OCI-LY1 (cell line): Measurements from ENCODE around the gene TNFRSF14.

Source experiments
- EZH2 ChIP-seq: fragments of 200-600 bp; sonication (generic), shearing (Covaris generic); IDR thresholded peaks from 2 replicates; pipeline ENCODE4 v1.8.0; 2017; ENCODE audit warnings: borderline replicate concordance, mixed run types, mild to moderate bottlenecking, antibody characterized with exemption, low read length, moderate library complexity, mixed read lengths
- TF ChIP-seq, protein P1 (sequence below): fragments of 200-600 bp; sonication (generic), shearing (Covaris generic); IDR thresholded peaks from 2 replicates; pipeline ENCODE4 v1.5.1; 2017; ENCODE audit warnings: mild to moderate bottlenecking, antibody characterized with exemption, low read length, moderate library complexity, mixed read lengths

- TF ChIP-seq, protein P1, sequence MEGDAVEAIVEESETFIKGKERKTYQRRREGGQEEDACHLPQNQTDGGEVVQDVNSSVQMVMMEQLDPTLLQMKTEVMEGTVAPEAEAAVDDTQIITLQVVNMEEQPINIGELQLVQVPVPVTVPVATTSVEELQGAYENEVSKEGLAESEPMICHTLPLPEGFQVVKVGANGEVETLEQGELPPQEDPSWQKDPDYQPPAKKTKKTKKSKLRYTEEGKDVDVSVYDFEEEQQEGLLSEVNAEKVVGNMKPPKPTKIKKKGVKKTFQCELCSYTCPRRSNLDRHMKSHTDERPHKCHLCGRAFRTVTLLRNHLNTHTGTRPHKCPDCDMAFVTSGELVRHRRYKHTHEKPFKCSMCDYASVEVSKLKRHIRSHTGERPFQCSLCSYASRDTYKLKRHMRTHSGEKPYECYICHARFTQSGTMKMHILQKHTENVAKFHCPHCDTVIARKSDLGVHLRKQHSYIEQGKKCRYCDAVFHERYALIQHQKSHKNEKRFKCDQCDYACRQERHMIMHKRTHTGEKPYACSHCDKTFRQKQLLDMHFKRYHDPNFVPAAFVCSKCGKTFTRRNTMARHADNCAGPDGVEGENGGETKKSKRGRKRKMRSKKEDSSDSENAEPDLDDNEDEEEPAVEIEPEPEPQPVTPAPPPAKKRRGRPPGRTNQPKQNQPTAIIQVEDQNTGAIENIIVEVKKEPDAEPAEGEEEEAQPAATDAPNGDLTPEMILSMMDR: no peak
- no peak for TF ChIP-seq EZH2
These were observed 2.2 kb downstream of the TNFRSF14 start for GRCh38 chr1:2558420-2558819.
